ENCODE measurements around the gene CNTN4.

- TF ChIP-seq EZH2 (IDR thresholded peaks at IDR 0.05) = no peak
- TF ChIP-seq POLR2AphosphoS5 (IDR thresholded peaks at IDR 0.05; ENCODE audit: borderline replicate concordance, low read depth, low read length) = no peak
- no peak for TF ChIP-seq FOXP2 (optimal IDR thresholded peaks at IDR 0.05; ENCODE audit: control extremely low read depth, extremely low read length, insufficient read depth)
Measured at GRCh38 chr3:3087279-3087678, 988.6 kb downstream of the CNTN4 start.

Data from SK-N-MC (cell line).